GM18867 (cell line): ENCODE results near the gene SIX5.

Experiments
- ATAC-seq: cut with Tn5 transposase; IDR thresholded peaks from one replicate; pipeline ENCODE4 v1.9.1; 2021; ENCODE audit warnings: mild to moderate bottlenecking, moderate library complexity; ENCODE audit not compliant: unreplicated experiment

The SIX5 gene

DNA sequence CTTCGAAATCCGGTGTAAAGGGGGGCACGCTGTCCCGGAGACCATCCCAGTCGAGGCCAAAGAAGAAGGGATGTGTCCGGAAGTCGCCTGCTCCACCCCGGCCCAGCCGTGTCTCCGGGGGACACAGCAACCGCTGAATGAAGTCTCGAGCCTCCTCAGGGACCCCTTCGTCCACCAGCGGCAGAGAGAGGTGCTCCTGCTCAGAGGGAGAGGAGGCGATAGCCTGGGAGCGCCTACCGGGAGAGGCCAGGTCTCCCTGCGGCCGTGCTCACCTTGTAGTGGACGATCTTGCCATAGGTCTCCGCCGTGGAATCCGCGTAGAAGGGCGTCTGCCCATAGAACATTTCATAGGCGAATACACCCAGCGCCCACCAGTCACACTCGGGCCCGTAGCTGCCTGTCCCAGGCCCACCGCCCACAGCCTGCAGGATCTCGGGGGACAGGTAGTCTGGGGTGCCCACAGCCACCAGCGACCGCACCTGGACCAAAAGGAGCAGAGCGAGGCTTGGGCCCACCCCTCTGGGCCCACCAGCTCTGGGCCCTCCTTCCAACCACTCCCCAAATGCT, 8.4 kb upstream of the SIX5 start:
- no peak for ATAC-seq

DNA sequence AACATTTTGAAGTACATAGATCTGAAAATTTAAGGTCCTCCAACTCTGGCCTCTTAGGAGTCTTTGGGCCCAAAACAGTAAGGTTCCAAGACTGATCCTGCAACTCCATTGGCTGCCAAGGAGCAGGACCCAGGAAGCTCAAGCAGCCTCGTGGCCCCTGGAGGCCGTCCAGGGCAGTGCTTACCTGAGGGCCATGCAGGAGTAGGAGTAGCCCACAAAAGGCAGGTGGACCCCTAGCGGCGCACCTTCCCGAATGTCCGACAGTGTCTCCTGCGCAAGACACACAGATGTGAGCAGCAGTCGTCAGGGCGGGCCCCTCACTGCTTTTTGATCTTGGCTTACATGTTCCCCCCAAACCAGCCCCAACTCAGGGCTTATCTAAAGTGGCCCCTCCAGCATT, 5.7 kb upstream of the SIX5 start:
- no peak for ATAC-seq

GRCh38 chr19:45773384-45773783, 4.3 kb upstream of the SIX5 start:
- ATAC-seq = no peak

- ATAC-seq = no peak
Measured at GRCh38 chr19:45772912-45773311, 3.9 kb upstream of the SIX5 start.

DNA sequence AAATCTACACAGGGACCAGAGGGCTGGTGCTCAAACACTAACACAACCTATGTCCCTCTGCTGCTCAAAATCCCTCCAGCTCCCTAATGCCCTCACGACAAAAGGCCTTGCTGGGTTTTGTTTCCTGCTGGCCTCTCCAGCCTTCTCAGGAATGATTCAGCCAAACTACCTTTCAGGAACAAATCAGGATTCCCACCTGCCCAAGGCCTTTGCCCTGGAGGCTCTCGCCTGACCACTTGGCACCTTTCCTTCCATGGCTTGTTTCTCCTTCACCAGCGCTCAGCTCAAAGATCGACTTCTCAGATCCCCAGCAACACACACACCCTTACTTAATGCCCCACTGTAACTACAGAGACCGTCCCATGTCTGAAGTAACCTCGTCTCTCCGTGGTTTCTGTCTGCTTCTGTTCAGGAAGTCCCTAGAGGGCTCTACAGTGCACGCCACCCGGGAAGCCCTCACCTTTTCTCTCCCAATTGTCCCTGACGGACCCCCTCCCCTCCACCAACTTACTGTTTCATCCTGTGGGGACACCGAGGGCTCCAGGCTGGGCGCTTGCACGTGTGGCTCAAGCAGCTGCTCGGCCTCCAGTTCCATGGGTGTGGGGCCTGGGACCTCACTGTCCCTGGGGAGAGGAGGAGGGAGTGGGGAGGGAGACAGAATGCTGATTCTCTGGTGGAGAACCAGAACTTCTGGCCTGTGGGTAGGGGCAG, 3.2 kb upstream of the SIX5 start:
- no peak for ATAC-seq

DNA sequence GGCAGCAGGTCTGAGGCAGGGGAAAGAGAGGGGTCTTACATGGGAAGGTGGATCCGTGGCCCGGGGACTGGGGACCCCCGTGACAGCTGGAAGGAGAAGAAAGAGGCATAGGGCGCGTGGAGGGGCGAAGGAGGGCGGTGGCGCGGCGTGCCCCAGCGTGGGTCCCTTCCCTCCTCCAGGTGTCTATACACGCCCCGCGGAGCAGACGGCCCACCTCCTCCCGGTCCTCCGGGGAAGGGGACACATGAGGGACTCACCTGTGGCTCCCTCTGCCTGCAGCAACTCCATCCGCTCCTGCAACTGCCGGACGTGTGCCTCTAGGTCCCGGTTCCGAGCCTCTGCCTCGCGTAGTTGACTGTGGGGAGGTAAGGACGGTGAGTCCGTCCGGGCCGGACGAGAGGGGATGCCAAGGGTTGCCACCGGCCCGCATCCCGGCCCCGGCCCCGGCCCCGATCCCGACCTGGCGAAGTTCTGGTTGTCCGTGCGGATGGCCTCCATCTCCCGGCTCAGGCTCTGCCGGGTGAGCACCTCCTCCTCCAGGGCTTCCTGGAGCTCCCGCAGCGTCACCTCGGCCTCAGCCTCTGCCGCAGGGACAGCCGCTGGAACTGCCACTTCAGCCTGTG, 2.4 kb upstream of the SIX5 start:
- ATAC-seq = no peak

GRCh38 chr19:45770192-45771101, 1.4 kb upstream of the SIX5 start:
- ATAC-seq = peak; percentile 47

GRCh38 chr19:45769821-45770191, 754 bp upstream of the SIX5 start:
- peak; percentile 16 for ATAC-seq

DNA sequence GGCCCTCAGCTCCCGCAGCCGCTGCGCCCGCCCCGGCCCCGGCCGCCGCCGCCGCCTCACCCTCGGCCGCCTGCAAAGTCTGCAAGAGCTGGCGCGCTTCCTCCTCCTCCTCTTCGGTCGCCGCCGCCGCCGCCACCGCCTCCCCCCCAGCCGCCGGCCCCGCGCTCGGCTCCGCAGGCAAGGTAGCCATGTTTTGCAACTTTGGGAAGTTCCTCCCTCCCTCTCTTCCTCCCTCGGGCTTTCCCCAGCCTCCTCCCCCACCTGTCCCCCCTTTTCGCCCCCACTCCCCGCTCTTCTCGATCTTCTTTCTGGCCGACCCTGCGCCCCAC, 433 bp downstream of the SIX5 start:
- no peak for ATAC-seq

DNA sequence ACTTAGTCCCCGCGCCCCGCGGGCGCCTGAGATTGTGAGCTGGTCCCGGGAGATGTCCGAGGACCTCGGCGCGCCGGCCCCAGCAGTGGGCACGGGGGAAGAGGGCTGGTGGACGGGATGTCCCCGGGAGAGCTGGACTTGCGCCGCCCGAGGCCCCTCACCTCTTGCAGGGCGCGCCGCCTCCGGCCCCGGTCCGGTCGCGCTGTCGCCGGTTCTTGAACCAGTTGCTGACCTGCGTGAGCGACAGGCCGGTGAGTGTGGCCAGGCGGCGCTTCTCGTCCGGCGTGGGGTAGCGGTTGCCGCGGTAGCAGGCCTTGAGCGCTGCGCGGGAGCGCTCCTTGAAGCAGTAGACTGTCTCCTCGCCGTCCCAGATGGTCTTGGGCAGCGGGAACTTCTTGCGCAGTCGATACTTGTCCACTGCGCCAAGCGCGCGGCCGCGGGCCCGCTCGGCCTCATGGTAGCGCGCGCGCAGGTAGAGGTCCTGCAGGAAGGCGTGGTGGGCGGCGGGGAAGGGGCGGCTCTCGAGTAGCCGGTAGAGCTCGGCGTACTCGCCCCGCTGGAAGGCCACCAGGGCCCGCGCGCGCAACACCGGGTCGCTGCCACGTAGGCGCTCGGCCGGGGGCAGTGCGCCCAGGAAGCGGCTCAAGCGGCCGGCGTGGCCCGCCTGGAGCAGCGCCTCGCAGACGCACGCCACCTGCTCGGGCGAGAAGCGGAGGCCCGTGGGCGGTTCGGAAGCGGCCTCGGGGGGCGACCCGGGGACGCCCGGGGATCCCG, 984 bp downstream of the SIX5 start:
- ATAC-seq = no peak

DNA sequence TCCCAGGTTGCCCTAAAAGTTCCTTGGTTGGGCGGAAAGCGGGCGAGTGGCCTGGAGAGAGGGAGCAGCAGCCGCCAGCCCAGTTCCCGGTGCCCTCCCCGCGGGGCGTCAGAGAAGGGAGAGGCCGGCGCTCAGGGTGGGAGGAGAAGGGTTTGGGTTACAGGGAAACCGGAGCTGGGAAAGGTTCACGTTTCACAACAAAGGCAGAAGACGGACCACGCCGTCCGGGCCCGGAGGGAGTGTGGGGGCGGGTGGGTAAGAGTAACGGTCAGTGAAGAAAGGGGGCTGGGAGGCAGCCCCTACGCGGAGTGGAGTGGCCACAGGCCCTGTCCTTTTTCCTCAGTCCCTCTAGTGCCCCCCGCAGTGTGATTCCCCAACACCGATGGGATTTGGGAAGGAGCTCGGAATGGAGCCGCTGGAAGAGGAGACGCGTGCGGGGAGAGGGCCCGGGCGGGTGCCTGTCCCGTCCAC, 1.6 kb downstream of the SIX5 start:
- ATAC-seq = no peak

DNA sequence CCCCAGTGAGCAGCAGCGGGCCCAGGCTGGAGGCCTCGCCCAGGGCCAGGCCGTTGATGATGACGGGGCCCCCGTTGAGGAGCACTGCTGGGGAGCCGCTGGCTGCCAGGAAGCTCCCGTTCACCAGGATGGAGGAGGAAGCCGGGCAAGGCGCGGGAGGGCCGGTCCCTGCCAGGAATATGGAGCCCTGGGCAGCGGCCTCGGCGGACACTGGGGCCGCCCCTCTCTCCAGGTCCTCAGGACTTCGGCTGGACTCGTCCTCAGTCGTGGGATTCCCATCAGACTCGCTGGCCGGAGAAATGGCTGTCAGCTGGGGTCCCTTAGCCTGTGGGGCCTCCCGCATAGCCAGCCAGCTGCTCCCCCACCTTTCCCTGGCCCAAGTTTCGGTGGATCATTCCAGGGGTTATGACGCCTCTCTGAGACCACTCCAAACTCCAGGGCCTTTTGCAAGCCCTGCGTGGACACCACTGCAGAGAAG, 2.1 kb downstream of the SIX5 start:
- ATAC-seq = no peak

GRCh38 chr19:45766296-45766868, 2.7 kb downstream of the SIX5 start:
- ATAC-seq = no peak

DNA sequence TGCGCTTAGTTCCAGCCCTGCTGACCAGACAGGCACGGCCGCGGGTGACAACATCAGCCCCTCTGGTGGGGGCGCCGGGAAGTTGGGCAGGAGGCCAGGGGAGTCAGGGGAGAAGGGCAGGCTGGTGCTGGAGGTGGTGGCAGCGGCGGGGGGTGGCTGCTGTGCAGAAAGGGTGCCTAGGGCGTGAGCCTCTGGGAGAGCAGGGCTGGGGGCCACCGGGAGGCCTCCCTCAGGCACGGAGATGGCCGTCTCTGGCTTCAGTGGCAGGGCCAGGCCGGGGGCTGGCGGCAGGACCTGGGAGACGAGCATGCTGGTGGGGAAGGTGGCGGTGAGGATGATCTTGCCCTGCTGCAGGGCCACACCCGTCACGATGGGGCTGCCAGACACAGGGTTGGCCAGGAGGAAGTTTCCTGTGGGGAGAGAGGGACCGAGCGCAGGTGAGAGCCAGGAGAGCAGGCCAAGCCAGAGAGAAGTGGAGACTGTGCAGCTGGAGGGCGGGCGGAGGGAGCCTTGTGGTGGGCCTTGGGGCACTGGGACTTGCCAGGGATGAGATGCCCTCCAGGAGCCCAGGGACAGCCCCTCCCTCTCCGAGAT, 3.3 kb downstream of the SIX5 start:
- no peak for ATAC-seq

DNA sequence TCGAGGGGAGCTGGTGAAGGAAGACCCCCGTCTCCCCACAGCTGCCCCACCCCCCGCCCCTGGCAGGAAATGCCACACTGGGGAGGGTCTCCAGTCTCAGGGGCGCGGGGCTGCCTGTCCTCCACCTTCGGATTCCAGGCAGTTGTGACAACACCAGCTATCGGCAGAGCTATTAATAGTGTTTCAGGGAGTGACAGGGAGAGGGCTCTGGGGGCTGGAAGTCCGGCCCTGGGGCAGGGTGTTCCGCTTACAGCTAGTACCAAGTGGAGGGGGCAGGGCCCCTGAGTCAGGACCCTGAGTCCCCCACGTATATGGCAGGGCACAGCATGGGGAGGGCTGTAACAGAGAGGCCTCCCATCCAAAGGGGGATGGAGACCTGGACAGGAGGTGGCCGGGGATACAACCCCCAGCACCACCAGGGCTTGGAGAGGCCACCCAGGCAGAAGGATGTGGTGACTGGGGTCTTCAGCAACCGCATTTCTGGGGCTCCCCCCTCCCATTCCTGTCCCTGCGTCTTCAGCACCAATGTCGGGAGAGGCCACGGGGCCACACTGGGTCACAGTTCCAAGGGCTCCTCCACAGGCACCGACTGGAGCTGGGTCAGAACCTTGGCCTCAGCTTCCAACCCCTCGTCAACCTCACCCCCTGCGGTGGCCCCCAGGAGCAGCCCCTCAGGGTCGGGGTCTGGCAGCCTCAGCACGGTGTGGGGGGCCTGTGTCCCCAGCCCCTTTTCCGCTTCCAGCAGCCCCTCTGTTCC, 3.9 kb downstream of the SIX5 start:
- no peak for ATAC-seq

GRCh38 chr19:45764475-45764874, 4.6 kb downstream of the SIX5 start:
- no peak for ATAC-seq

- no peak for ATAC-seq
Measured at GRCh38 chr19:45763691-45764294, 5.3 kb downstream of the SIX5 start.

DNA sequence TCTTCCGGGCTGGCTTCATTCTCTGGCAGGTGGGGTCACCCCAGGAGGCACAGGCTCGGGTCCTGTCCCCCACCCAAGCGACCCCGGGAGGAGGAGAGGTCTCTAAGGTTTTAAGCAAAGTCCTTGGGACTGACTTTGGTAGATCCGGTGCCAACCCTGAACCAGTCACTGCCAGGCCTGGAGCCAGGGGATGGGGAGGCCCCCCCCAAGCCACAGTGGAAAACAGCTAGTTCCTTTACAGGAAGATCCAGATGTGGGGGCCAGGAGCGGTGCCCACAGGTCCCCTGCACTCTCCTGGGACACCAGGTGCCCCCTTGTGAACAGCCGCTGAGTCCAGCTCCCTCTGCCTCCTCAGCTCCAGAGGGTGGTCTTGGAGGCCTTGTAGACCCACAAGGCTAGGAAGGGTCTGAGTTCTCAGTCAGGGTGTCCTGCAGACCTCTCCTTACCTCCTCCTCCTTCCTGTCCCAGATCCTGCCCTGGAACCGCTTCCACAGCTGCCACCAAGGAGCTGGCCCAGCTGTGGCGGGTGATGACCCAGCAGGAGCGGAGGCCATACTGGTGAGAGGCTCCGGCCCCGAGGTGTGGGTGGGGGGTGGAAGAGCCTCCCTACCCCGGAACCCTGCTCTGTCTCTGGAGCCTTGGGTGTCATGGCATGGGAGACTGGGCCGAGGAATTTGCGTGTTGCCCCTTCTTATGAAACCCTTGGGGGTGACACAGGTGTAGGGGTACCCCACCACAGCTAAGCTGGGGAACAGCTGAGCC, 6.0 kb downstream of the SIX5 start:
- ATAC-seq = no peak
